CD4-positive, alpha-beta T cell treated with Interleukin-6 at 100 ng/mL for 8 hours (primary cell): ENCODE measurements around the gene IQCE.
"Not testable (repeated sequence)": the region's sequence is repeated elsewhere in the genome, so short reads cannot be mapped to it uniquely, and the experiment has no call there.

Experiments used
- DNase-seq: peaks from one replicate; pipeline ENCODE4 v3.0.0-alpha.2; 2020; ENCODE audit warnings: mixed read lengths, low spot score

IQCE gene

GRCh38 chr7:2576742-2577491 is 18.1 kb downstream of the IQCE start:
- DNase-seq, result no peak

DNA sequence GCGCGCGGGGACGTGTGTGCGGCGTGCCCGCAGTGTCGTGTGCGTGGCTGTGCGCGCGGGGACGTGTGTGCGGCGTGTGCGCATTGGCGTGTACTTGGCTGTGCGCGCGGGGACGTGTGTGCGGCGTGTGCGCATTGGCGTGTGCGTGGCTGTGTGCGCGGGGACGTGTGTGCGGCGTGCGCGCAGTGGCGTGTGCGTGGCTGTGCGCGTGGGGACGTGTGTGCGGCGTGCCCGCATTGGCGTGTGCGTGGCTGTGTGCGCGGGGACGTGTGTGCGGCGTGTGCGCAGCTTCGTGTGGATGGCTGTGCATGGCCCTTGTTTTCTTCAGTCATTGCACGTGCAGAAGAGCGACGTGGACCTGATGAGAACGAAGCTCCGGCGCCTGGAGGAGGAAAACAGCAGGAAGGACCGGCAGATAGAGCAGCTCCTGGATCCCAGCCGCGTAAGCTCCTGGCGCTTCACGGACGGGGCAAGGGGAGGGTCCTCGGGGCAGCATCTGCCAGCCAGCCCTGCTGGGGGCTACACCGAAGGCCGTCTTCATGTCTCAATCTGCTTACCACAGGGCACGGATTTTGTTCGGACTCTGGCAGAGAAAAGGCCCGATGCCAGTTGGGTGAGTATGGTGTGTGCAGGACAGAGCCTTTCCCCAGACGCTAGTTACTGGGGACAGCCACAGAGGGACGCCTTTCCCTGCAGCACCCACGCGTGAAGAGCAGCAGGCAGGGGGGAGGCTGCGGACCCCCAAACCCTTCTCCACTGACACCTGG is 19.3 kb downstream of the IQCE start:
- no peak for DNase-seq

- DNase-seq, result no peak
Measured at GRCh38 chr7:2580636-2581035, 21.9 kb downstream of the IQCE start.

- DNase-seq, result no peak
Measured at GRCh38 chr7:2582006-2582735, 23.4 kb downstream of the IQCE start.

- DNase-seq, result no peak
Measured at GRCh38 chr7:2583798-2584580, 25.2 kb downstream of the IQCE start.

DNA sequence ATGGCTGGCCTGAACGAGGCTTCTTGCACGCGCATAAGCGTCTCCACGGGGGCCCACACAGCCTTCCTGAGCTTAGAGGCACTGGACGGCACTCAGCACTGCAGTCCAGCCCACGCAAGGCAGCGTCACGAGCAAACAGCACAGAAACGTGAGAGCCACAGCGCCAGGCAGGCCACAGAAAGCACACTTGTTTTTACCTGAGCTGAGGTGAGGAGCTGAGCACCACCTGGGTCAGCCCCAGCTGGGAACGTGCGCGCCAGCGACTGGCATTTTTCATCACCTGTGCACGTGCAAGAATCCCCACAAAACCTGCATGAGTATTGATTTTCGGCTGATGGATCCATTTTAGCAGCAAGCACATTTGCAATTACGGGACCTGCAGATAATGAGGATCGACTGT is 26.7 kb downstream of the IQCE start:
- DNase-seq, result no peak

- DNase-seq, result no peak
Measured at GRCh38 chr7:2586326-2587020, 27.7 kb downstream of the IQCE start.

- no peak for DNase-seq
Measured at GRCh38 chr7:2587134-2587533, 28.4 kb downstream of the IQCE start.

GRCh38 chr7:2587778-2588177 is 29.0 kb downstream of the IQCE start:
- DNase-seq, result no peak

DNA sequence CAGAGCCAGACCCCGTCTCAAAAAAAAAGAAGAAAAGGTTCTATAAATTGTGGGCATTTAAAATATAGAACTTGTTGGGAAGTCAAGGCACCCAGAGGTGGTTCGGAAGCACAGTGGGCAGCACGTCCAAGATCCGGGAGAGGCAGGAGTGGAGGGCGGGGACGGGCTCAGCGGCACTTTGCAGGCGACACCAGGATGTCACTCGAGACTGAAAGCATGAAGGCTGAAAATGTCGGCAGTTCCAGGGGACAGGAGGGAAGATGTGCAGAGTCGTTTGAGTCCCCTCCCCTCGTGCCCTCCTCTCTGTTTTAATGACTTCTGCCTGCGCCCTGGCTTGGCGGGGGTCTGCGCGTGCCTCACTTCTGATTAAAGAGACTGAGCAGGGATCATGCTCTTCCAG is 30.6 kb downstream of the IQCE start:
- no peak for DNase-seq

- not testable (repeated sequence) for DNase-seq
Measured at GRCh38 chr7:2589941-2590340, 31.2 kb downstream of the IQCE start.

DNA sequence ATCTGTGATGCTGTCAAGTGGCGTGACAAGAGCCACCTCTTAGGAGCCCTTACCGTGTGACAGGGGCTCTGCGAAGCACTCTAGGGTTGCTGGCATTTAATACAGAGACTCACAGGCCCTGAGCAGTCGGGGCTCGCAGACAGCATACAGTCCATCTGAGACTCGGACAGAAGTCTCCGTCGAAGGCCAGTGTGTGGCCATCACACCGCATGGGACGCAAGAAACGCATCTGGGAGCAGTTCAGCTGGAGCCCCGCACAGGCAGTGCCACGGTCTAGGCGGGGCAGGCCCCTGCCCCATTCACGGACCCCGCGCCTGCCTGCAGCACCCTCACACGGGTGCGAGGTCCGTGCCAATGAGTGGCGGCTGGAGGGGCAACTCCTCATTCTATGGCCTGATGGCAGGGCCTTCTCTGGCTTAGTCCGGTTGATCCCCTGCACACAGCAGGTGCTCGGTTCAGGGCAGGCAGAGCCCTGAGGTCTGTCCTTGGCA is 33.6 kb downstream of the IQCE start:
- DNase-seq, result no peak

DNA sequence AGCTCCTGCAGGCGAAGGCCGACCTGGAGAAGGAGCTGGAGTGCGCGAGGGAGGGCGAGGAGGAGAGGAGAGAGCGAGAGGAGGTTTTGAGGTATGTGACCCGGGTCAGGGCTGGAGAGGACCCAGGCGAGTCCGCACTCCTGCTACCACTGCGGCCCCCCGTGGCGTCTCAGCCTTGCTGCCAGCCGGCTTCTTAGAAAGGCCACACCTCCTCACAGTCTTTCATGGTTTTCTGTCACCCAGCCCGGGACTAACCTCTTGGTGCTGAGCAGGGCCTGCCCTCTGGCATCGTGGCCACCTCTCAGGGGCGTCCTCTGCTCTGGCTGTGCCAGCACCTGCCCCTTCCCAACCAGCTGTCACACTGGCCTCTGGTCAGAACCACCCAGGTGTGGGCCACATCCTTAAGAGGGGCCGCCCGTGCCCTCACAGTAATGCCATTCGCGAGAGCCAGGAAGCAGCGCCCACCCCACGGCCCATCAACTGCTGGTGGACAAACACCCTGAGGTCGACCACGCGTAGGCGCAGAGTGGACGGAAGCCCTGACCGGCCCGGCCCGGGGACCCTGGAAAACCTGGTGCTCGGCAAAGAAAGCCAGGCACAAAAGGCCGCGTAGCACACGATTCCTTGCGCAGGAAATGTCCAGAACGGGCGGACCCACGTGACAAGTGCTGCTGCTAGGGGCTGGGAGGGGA is 34.4 kb downstream of the IQCE start:
- no peak for DNase-seq

DNA sequence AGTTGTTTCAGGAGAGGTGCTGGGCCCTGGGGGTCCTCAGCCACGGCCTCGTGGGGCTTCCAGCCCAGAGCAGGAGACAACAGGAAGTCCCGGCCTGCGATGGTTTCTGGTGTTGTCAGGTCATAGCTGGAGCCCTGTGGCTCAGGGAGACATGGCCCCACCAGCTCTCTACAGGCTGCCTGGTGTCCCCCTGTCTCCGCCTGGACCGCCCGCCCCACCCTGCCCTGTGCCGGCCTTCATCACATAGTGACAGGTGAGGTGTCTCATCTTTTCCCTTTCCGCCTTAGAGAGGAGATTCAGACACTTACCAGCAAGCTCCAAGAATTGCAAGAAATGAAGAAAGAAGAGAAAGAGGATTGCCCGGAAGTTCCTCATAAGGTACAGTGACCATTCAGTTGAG is 35.8 kb downstream of the IQCE start:
- DNase-seq, result no peak

DNA sequence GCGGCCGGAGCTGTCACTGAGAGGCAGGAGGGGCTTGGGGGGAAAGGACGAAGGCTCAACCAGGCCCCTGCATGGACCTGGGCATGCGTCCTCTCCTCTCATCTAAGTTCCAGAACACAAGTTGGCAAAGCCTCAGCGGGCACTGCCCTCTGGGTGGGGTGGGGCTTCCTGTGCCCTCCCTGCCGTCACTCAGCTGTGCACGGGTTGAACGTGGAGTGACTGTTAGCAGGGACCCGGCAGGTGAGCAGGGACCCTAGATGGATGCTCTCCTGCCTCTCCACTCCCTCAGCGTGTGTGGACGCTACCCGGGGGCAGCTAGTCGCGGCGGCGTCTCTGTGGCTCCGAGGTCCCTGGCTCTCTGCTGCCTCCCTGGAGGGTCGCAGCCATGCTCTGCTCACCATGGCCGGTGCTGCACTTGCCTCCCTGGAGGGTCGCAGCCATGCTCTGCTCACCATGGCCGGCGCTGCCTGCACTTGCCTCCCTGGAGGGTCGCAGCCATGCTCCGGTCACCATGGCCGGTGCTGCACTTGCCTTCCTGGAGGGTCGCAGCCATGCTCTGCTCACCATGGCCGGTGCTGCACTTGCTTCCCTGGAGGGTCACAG is 36.6 kb downstream of the IQCE start:
- no peak for DNase-seq

GRCh38 chr7:2596464-2597272 is 37.9 kb downstream of the IQCE start:
- DNase-seq, result no peak

- no peak for DNase-seq
Measured at GRCh38 chr7:2597273-2597640, 38.5 kb downstream of the IQCE start.

DNA sequence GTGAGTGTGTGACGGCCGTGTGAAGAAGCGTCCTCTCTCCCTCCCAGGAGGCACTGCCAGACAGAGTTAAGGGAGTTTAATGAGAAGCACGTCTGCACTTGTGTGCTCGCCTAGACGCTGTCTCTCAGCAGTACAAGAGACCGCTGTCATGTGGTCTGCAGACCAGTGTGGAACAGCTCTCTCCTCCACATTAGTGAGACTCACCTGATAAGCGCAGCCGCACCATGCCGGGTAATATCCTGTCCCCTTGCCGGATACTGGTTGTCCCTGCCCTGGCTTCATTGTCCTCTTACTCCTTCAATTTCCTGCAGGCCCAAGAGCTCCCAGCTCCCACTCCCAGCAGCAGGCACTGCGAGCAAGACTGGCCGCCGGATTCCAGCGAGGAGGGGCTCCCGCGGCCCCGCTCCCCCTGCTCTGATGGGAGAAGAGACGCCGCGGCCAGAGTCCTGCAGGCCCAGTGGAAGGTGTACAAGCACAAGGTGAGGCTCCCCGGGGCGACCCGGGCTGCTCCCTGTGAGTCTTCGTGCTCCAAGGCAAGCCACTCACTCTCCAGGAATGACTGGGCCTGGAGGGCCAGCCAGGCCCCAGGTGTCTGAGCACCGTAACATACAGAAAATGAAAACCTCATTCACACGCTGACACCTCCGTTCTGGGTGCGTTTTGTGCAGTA is 39.5 kb downstream of the IQCE start:
- no peak for DNase-seq

GRCh38 chr7:2601065-2601464 is 42.3 kb downstream of the IQCE start:
- DNase-seq, result no peak
